A673 (cell line): ENCODE data around the gene TRAPPC14.

Source experiments
- CTCF ChIP-seq: fragments of 300-800, 200-600 bp; sonication (generic); conservative IDR thresholded peaks from 2 replicates; pipeline ENCODE4 v1.5.1; 2017; ENCODE audit warnings: low read depth, mild to moderate bottlenecking, antibody characterized with exemption, low read length, moderate library complexity, mixed read lengths
- EZH2 ChIP-seq: fragments of 200-600 bp; sonication (generic); IDR thresholded peaks from 2 replicates; pipeline ENCODE4 v1.6.1; 2017; ENCODE audit warnings: borderline replicate concordance, low read depth, mild to moderate bottlenecking, mixed read lengths, antibody characterized with exemption, low read length; ENCODE audit not compliant: poor library complexity, severe bottlenecking

DNA sequence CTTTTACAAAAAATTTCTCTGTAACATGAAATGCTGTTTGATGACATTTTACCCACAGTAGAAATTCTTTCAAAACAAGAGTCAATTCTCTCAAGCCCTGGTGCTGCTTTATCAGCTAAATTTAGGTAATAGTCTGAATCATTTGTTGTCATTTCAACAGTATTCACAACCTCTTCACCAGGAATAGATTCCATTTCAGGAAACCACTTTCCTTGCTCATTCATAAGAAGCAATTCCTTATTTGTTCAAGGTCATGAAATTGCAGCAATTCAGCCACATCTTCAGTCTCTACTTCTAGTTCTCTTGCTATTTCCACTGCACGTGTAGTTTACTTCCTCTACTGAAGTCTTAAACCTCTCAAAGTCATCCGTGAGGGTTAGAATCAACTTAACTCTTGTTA is 33.3 kb upstream of the TRAPPC14 start:
- TF ChIP-seq CTCF (no peak), EZH2 (no peak)
